Measurements from ENCODE around the gene USB1.

The USB1 gene

DNA sequence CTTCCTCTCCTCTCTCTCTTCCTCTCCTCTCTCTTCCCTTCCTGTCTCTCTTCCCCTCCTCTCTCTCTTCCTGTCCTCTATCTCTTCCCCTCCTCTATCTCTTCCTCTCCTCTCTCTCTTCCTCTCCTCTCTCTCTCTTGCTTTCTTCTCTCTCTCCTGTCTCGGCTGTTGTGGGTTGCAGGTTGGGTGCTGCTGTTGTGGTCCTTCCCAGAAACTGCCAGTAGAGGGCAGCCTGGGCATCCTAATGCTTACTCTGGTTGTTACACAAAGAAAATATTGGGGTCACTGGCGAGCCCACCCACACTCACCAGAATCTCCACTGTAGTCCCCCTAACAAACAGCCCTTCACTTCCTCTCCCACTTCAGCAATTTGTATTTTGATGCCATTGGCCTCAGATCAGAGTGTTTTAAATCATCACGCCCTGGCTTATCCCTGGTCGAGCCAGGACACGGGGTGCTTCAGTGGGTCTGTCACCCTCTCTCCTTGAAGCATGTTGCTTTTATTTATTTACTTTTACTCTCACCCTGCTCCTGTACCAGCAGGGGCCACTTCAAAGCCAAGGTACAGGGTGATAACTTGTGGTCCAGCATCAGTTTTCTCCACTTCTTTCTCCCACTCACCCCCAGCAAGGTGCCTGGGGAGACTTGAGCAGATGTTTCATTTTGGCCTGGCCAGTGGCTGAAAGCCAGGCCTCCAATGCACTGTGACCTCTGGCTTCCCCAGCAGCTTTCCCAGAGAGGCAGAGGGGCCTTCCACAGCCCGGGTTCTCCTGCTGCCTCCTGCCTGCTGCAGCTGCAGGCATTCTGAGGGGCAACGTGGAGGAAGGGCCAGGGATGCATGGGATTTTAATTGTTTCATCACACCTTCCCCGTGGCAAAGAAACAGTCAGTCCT, 19.7 kb downstream of the USB1 start:
- DNase-seq: peak; percentile 84

DNA sequence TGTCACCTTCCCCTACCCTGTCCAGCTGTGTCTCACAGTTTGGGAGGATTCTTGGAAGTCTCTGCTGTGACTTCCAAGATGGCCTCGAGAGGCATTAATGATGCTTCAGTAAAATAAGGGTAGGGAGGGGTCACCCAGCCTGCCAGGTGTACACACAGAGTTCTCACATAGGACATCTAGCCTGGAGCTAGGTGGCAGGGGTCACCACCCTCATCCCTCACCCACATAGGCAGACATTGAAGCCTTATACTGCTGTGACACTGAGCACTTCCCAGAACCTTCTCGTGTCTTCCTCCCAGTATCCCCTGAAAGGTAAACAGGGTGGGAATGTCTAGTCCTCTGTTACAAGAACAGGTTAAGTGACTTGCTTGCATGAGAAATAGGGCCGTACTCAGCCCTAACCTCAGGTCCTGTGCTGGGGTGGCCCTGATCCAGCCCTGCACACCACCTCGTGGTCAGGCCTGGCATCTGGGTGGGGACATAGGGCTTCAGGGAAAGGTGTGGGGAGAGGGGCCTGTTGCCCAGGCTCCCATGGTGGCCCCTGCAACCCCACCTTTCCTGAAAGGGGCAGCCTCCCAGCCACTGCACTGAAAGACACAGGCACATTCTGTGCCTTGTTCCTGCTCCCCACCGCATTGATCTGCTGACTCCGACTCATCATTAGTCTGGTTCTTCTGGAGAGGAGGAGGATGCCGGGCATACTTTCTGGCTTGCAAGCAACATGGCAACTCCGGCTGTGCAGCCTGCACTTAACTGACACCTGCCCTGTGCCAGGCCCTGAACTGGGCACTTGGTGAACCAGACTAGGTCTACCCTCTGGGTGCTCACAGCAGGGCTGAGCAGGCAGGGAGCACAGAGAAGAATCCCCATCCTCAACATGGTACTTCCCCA, 20.7 kb downstream of the USB1 start:
- no peak for DNase-seq

DNA sequence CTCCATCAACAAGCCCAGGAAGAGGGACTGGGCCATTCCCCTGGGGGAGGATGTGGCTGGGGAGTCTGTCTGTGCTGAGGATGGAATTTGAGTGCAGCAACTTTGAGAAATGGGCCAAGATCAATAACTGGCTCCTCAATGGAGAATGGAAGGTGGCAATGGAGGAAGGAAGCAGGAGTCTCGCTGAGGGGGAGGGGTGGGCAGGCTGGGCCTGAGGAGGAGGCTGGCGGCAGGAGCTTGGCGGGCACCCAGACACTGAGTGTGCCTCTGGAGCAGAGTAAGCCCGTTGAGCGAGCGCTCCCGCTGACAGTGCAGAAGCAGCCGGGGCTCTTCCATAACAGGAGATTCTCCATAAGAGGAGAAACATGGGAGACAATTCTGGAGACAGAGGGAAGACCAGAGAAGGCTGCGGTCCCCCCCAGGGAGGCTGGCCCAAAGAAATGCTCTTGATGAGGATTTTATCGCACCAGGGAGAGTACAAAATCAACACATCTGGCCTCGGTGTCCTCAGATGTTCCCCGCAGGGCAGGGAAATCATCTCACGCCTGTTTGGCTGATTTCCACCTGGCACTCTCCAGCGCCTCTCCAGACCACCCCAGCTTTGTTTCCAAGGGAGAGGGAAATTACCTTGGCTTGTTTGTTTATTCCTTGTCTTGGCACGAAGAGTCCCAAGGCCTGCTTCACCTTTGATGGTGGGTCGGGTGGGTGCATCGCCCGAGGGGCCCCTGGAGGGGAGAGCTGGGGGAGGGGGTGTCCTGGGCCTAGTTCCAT, 21.6 kb downstream of the USB1 start:
- DNase-seq: no peak

DNA sequence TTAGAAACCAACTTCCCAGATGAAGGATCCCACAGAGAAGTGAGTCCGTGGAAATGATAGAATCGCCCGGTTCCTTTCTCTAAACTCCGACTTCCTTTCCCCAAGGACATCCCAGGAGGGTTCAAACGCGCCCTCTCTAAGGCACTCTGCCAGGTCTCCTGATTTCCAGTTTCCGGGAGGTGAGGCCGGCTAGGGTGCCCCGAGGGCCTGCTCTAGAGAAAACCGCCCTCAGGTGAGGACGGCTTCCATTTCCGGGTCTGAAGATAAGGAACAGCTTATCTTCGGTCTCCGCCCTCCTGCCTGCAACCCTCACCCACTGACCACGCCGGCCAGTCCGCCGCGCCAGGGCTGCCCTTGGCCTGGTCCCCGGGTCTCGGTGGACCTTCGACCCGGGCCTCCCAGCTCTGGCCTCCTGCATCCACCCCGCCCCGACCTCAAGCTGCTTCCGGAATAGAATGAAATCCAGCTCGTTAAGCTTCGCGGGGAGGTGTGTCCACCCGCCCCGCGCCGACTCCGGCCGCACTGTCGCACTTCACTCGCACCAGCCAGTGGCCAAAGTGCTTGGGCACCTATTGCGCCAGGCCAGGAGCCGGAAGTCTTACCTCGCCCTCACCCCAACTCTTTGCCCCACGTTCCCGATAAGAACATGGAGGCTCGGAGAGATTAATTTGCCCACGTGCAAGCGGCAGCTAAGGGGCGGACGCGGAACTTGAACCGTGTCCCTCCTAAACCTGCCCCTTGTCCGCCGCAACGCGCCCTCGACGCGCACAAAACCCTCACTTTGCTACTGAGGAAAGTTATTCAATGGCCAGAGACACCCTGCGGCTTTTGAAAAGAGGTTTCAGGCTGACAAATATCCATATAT, 23.5 kb downstream of the USB1 start:
- DNase-seq: no peak

DNA sequence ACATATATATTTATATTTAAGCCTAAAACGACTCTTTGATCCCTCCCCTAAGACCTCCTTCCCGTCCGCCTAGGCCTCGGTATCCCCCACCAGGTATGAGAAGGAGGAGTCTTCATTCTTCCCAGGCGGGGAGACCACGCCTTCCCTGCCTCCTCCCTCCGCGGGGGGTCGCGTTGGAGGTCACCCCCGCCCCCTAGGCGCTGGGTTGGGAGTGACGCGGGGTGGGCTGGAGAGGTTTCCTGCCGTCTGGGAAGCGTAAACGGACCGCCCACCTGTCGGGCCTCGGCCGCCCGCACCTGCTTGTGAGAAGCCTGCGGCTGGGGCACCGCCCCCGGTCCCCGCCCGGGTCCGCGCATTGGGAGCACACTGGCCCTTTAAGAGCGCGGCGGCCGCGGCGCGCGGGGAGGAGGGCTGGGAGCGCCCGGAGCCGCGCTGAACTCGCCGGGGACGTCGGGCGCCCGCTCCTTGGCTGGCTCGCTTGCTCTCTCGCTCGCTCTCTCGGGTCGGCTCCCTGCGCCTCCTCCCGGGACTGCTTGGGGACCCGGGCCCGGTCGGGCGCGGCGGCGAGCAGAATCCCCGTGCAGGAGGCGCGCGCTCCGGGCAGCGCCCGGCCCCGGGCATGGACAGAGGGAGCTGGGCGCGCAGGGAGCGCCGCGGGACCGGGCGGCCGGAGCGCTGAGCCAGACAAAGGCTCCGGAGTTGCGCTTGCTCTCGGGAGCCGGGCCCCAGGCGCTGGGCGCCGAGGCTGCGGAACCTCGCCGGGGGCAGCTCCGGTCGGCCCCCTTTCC, 24.3 kb downstream of the USB1 start, which contains the start of gene MMP15:
Gene MMP15 (plus strand): TSS at position 404 of the 788 bp plus-strand sequence. CDS start 597 bp downstream, outside the sequence.
- DNase-seq: peak; percentile 88

DNA sequence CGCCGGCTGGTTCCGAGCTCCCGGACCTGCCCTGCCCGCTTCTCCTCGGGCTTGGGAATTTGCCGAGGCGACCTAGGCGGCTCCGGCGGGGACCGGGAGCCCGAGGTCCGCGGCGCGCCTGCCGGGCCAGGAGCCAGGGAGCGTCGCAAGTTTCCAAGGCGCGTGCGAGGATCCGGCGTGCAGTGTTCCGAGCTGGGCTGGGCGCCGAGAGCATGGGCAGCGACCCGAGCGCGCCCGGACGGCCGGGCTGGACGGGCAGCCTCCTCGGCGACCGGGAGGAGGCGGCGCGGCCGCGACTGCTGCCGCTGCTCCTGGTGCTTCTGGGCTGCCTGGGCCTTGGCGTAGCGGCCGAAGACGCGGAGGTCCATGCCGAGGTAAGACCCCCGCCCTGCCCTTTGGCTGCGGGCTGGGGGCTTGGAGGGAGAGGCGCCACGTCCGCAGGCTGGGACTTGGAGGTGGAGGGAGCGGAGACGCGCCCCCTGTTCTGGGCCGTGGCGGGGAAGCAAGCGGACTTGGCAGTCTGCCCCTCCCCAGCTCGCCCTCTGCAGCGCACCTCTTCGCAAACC, 25.0 kb downstream of the USB1 start:
- no peak for DNase-seq

DNA sequence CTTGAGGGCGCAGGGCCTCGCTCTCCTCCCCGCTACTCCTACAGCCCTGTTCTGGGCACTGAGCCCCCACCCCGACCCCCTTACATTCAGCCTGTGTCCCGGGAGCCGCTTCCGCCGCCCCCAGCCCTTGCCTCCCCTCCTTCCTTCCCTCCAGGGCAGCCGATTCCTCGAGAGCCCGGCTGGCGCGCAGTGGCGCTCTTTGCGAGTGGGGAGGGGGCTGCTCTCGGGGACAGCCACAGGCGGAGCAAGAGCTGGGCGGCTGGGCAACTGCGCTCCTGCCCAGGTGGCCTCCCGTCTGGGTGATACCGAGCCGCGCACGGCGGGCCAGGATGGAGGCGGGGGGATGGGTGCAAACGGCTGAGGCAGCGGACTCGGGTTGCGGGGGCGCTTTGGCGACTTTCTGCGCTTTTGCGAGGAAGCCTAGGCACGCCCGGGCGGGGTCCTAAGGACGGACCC, 25.5 kb downstream of the USB1 start:
- no peak for DNase-seq

DNA sequence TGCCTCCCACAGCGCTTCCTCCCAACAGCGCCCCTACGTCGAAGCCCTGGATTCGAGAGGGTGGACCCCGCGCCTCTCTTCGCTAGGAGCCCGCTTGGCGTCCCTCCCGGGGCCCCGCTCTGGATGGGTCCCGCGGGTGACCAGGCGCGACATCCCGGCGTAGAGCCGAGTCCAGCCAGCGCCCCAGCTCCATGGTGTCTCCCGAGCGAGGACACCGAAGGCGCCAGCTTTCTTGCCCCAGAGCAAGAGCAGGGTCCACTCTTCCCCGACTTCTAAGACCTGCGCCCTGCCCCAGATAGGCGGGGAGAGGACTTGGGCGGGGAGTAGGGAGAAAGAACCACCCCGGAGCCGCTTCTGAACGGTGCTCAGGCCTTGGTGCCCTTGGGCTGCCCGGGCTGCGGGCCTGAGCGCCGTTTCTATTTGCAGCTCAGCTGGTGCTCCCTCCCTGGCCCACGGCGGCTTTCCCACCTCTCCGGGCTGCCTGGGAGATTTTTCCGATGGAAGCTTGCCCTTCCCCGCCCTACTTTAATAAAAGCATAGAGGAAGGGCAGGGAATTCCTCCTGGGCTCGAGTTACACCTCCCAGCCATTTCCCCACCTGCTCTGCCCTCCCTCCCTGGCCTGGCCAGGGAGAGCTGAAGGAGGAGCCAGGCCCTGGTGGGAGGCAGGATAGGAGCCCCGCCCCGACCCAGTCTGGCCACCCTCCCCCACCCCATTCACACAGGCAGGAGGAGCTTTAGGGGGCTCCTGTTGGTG, 26.1 kb downstream of the USB1 start:
- DNase-seq: no peak

DNA sequence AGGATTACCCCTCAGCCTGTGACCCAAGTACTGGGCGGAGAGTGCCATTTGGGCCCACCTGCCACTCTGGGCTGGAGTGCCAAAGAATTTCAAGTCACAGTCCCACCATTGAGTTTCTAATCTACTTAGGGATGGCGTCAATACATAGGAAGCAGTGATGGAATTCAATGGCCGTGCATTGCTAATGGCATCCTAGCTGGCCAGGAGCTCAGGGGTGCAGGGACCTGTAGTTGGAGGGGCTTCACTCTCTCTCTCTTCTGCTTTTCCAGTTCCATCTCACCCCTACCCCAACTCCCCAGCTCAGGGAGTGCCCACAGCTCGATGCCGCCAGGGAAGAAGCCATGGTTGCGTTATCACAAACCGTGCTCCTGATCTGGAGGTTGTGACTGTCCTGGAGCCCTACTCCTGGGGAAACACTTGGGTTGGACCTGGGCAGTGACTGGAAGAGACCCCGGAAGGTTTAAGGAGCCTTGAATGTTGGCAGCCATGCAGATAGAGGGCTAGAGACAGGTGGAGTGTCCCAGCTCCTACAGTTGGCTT, 26.8 kb downstream of the USB1 start:
- DNase-seq: no peak

DNA sequence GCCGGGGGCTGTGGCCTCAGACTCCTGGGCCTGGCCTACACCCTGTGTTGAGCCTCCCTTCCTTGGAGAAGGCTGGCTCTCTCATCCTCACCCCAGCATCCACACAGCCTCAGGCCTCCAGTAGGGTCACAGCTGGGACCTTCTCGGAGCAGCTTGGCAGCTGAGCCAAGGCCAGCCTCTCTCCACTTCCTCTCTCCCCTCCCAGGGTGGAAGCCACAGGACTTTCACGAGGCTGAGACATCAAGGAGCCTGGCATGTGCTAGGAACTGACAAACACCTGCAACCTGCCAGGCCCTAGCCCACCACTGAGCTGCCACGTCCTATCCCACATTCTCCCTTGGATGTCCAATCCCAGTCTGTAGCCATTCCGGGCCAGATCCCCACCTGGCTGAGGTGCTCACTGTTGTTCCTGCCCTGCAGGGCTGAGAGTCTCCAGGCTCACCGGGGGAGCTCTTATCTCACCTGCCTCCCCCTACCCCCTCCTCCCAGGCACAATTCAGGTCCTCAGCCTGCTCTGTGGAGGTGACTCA, 27.4 kb downstream of the USB1 start:
- no peak for DNase-seq

DNA sequence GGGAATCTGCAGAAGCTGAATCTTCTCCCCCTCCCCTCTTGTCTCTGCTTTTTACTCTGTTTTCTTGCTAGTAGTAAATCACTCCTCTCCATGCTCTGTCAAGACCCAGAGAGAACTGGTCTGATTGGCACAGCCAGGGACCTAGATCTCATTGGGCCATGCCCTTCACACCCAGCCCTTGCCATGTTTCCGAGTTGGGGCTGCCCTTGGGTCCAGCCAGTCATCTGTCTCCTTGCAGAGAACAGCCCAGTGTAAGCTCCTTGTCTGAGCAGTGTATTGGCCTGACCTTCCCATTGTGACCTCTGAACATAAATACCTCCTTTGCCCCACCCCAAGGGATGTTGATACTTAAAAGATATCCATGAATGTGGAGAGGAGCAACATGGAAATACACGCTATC, 28.2 kb downstream of the USB1 start:
- no peak for DNase-seq

DNA sequence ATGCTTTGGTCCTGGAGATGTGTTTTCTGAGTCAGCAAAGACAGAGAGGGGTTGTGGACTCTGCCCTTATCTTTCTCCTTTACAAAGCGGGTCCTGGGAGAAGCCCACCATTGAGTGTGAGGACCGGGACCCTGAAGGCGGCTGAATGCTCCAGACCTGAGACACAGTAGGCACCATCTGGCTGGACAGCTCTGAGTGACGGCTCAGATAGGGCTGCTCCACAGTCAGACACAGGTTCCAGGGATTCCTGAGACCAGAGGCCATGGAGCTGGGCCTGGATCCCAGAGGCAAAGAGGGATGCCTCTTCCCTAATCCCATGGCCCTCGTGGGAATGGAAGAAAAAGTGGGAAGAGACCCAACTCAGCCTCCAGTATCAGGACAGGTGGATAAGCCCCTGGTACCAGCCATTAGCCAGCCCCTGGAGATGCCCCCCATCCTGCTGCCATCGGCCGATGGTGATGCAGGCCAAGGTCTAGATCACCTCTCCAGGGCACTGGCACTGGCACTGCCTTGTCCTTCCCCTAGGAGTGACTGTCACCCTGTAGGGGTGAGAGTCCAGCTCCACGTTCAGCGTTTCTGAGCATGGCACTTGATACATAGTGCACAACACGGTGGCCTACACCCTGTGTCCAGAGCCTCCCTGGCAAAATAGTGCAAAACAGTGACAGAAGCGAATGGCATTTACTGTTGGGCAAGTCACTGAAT, 29.1 kb downstream of the USB1 start:
- no peak for DNase-seq

DNA sequence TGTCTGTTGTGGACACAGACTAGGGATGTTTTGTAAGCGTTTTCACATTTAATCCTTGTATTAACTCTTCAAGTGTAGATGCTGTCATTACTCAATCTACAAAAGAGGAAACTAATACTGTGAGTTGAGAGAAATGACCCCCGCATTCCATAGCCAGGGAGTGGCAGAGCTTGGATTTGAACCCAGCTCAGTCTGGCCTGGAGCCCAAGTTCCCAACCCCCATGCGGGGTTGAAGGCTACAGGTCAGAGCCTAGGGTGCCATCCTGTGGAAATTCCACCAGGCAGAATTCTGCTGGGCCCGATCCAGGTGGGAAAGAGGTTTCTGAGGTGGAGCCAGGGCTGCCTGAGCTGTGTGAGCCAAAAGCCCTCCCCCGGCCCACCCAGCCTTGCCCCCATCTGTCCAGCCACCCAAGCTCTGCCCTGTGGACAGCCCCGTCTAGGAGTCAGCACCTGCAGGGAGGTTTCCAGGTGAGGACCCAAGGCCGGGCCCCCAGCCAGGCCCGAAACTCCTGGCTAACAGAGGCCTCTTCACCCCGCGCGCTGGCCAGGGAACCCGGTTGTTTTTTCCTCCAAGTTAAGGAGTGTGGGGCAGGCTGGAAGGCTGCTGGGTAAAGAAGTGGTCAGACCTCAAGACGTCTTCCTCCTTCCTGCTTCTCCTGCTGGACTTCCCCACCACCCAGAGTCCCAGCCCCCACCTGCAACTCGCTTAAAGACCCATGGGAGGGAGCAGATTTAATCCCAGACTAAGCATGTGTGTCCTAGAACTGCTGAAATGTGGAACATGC, 30.0 kb downstream of the USB1 start:
- DNase-seq: no peak

DNA sequence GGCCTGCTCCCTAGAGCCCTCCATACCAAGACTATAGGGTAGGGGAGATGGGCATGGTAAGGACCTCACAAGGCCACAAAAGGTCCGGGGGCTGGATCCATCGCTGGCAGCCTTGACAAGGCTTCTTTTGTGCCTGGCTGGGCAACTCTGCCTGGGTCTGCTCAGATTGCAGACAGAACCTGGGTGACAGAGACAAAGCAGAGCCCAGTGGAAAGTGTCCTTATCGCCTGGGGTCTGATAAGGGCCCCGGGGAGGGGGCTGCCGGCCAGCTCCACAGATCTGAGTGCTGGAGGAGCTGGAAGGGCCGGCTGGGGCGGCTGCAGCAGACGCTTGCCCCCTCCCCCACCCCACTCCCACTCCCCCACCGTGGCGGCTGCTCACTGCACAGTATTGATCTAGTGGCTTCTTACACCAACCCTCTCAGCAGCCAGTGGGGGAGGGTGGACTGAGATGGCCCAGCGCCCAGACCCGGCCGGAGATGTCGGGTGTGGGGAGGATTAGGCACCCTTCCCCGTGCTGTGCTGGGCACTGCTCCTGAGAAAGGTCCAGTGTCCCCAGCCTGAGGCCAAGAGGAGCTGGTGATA, 31.6 kb downstream of the USB1 start:
- no peak for DNase-seq

DNA sequence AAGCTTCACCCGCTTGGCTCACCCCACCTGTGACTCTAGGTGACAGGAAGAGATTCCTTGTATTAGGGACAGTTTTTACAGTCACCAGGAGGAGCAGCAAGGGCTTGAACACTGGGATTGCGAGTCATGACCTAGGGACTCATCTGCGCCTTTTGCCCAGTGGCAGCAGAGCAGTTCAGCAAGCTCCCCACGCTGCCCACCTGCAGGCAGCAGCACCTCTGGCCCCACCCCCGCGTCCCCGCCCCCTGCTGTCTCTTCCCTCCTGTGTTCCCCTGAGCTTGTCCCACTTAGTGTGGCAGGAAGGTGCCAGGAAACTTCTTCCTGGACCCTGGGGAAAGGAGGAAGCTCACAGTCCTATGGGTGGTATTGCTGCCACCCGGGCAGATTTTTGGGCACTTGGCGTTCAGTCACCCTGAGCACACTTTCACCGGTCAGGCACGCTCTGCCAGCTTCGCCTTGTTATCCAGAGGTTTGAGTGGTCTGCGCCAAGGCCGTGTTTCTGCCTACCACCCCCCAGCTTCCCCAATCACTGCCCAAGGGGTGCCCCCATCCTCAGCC, 33.0 kb downstream of the USB1 start:
- no peak for DNase-seq

DNA sequence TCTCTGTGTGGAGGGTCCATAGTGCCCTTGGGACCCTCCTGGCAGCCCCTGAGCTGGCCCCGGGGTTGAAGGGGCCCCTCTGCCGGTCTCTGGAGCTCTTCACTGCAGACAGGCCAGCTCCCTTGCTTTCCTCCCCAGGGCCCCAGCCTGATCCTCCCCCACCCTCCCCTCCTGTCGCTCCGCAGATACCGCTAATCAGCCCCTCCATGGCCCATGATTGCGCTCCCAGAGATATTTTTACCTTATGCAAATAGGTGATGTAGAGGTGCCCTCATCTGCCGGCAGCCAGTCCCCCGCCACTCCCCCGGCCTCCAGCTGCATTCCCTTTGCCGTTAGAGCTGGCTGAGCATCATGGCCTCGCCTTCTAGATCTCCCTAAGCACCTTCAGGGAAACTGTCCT, 33.6 kb downstream of the USB1 start:
- no peak for DNase-seq

Measured in activated effector memory CD4-positive, alpha-beta T cell treated with anti-CD3 and anti-CD28 coated beads, Interleukin-2, amount 50 U/mL, for 16 hours (primary cell).